GM18499 (cell line): ENCODE measurements around the gene SSX2.
"Not testable (repeated sequence)": the region's sequence is repeated elsewhere in the genome, so short reads cannot be mapped to it uniquely, and the experiment has no call there.

Experiments
- ATAC-seq: cut with Tn5 transposase; IDR thresholded peaks from one replicate; pipeline ENCODE4 v1.9.1; 2021; ENCODE audit warnings: moderate number of reproducible peaks; ENCODE audit not compliant: insufficient read depth, unreplicated experiment

Gene SSX2, protein sequence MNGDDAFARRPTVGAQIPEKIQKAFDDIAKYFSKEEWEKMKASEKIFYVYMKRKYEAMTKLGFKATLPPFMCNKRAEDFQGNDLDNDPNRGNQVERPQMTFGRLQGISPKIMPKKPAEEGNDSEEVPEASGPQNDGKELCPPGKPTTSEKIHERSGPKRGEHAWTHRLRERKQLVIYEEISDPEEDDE

DNA sequence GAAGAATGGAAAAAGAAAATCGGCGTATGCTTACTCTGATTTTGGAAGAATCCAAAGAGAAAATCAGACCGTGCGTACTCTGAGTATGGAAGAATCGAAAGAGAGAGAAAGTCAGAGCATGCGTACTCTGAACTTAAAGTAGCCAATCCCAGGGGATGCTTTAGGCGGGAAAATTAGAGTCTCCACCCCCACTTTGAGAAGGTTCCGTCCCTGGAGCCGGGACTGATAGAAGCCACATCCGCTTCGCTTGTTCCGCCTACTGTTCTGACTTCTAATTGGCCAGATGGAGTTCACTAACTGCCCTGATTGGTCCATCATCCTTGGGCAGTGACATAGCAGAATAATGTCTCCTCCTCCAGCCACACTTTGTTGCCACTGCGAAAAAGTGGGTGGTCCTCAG, at the start of gene SSX2:
Gene SSX2 (minus strand): TSS at position 101 of the 400 bp plus-strand sequence. CDS start 1,429 bp downstream, outside the sequence.
- ATAC-seq, result not testable (repeated sequence)

DNA sequence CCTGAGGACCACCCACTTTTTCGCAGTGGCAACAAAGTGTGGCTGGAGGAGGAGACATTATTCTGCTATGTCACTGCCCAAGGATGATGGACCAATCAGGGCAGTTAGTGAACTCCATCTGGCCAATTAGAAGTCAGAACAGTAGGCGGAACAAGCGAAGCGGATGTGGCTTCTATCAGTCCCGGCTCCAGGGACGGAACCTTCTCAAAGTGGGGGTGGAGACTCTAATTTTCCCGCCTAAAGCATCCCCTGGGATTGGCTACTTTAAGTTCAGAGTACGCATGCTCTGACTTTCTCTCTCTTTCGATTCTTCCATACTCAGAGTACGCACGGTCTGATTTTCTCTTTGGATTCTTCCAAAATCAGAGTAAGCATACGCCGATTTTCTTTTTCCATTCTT, 44.0 kb upstream of the SSX2 start, which contains the start of gene SSX2B:
Gene SSX2B (plus strand): TSS at position 301 of the 400 bp plus-strand sequence. CDS start 1,429 bp downstream, outside the sequence.
- ATAC-seq, result not testable (repeated sequence)

DNA sequence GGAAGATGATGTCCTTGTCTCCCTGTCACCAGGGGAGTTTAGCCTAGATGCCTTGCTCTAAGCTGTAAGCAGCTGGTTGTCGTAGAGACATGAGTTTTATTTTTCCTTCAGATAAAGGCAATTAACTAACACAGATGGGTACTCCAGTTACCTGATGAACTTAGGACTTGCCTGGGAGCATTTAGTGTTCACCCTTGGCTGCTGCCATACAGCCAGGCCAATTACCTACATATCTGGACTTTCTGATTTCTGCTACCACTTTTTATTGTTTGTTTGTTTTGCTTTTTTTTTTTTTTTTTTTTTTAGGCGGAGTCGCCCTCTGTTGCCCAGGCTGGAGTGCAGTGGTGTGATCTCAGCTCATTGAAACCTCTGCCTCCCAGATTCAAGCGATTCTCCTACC, 14.9 kb downstream of the SSX2 start:
- ATAC-seq, result not testable (repeated sequence)

DNA sequence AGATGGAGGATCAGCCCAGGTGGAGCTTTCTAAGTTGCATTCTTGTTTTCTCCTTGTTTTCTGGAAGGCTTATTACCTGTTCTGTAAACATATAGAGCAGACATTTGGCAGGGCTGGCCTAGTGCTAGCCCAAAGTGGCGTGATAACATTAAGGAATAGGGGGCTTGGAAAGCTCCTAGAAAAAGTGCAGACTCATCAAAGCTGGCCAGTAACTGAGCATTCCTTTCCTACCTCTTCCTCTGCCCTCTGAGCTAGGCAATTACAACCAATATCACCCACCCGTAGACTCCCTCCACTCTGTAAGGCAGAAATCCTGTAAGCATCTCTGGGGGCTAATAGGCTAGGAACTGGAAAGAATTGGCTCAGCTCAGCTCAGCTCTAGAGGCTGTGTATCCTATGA, 44.8 kb downstream of the SSX2 start:
- not testable (repeated sequence) for ATAC-seq

DNA sequence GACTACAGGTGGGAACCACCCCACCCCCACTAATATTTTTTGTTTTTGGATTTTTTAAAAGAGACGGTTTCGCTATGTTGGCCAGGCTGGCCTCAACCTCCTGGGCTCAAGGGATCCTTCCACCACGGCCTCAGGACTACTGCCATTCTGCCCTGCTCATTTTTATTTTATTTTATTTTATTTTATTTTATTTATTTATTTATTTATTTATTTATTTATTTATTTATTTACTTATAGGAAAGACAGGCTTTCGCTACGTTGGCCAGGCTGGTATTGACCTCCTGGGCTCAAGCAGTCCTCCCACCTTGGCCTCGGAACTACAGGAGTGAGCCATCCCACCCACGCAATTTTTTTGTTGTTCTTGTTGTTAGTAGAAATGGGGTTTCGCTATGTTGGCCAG, 51.5 kb downstream of the SSX2 start:
- not testable (repeated sequence) for ATAC-seq

DNA sequence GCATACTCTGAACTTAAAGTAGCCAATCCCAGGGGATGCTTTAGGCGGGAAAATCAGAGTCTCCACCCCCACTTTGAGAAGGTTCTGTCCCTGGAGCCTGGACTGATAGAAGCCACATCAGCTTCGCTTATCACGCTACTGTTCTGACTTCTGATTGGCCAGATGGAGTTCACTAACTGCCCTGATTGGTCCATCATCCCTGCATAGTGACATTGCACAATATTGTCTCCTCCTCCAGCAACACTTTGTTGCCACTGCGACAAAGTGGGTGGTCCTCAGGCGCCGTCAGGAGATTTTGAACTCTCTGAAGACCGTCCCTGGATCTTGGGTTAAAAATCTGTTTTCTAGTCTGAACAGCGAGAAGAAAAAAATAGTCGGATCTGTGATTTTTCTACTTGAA, 52.2 kb downstream of the SSX2 start, which contains the start of gene SSX7:
Gene SSX7 (minus strand): TSS at position 101 of the 400 bp plus-strand sequence. CDS start 1,428 bp downstream, outside the sequence.
- not testable (repeated sequence) for ATAC-seq

DNA sequence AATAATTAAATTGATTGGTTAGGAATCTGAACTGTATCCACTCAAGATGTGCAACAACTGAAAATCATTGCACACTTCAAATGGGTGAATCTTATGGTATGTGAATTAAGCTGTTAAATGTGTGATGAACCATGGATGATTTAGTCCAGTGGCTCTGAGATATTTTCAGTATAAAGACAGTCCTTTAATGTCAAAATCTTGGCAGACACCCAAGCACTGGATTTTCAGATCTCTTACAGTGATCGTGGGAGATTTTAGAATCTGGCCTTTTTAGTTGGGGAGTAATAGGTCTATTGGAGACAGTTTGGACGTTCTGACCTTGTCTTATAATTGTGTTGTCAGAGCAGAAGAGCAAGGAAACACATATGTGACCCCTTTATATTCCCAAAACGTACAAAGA, 56.3 kb downstream of the SSX2 start:
- ATAC-seq, result not testable (repeated sequence)

DNA sequence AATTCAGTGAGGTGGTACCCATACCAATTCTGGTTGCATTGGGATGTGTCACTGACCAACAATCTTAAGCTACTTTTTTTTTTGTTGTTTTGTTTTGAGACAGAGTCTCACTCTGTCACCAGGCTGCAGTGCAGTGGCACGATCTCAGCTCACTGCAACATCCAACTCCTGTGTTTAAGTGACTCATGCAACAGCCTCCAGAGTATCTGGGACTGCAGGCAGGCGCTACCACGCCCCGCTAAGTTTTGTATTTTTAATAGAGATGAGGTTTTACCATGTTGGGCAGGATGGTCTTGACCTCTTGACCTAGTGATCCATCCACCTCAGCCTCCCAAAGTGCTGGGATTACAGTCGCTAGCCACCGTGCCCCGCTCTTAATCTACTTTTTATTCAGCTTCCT, 58.0 kb downstream of the SSX2 start:
- not testable (repeated sequence) for ATAC-seq
